Measurements from ENCODE around the gene MCTP2.
"Not testable (repeated sequence)": the region's sequence is repeated elsewhere in the genome, so short reads cannot be mapped to it uniquely, and the experiment has no call there.

The MCTP2 gene

DNA sequence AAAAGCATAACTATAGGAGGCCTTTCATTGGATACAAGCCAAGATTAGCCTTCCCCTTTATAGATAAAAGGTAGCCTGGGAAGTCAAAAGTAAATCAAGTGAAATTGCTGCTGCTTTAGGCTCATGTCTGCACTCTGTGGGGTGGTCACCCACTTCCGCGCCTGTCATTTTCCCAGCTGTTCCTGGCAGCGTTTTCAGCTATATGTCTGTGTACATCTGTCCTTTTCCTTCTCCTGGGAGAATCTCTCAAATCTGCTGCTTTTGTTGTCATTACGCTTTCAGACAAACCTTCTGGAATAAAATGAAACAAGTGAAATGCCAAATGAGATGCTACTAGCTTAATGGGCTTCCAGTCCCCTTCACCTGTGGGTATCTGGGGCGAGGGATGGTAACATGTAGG lies 211.8 kb downstream of the MCTP2 start:
- in situ Hi-C loops (cut with HindIII; ENCODE audit: low sequenced_read_pairs): no loop called here

DNA sequence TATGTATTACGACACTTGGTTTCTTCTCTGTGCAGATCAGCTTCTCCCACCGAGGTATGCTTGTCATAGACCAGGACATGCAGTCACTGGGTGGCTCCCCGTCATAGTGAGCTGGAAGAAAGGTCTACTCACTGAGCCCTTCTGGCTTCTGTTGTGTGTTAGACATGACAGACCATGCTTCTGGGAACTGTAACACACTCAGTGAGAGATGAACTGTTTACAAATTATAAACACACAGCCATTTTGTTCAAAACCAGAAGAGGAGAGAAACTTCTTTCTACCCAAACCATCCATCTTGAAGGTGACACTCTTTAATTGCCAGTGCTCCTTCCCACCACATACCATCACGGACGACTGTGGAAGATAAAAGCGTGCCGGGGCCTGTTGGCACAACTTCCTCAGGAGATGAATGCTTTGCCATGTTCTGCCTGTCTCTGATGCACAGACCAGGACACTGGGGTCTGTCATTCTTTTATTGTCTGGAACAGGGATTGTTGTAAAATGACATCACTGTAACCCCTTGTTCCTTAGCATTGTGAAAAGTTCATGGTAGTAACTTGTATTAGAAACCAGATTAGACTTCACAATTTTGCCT lies 214.3 kb downstream of the MCTP2 start:
- in situ Hi-C loops (cut with HindIII; ENCODE audit: low sequenced_read_pairs): no loop called here

DNA sequence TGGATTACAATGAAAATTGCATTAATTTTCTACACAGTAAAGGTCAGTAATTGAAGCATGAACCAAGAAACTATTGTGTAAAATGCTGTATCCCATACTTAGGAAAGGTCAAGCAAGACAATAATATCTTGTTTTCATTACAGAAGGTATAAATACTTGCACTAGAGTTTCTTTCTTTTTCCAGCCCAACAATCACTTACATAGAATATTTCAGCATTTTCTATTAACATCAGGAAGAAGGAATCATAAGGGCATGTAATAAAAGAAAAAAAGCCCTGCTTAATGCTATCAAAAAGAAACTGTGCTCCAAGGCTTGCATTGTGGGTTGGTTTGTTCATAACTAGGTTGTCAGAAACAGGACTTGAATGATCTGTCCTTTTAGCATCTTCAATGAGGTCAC lies 215.1 kb downstream of the MCTP2 start:
- in situ Hi-C loops (cut with HindIII; ENCODE audit: low sequenced_read_pairs): no loop called here

DNA sequence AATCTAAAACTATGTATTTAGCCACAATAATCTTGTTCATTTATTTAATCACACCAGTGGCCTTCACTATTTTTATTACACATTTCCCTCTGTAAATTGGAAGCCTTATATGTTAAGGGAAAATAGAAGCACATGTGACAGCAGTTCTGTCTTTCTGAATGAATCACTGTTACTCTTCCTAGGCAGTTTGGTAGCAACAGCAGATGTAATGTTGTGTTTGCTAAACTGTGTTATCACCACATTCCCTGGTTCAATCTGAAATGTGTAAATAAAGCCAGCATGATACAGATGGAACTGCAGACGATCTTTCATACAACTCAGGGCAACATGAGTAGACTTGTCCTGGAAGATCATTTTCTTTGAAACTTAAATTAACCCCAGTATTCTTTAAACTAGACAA lies 220.1 kb downstream of the MCTP2 start:
- in situ Hi-C loops (cut with HindIII; ENCODE audit: low sequenced_read_pairs): no loop called here

DNA sequence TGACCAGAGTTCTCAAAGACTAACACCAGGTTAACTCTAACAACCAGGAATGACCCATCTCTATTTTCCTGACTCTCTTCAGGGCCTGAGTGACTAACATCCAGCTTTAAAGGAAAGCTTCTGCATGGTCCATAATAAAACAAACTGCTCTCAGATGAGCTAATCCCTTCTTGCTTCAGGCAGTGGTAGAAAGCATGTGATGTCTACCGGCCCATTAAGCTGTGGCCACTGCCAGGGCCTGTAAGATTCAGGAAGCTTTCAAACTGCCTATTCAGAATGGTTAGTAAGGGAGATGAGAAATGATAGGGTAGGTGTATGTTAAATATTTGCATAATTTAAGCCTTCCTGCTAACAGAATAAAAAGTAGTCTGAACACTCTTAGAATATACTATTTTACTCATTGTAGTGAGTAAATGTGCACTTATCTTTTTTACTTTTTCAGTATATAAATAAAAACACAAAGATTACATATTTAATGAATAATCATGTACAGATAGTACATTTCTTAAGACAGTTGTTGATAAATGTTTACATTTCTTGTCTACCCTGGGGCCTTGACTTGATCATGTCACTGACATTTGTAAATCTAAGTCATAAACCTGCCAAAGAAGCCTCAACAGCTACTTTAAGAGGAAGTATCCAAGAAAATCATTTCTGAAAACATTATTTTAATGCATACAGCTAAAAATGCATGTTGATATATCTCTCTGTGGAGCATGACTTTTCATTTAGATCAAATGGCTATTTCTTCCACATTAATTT lies 222.0 kb downstream of the MCTP2 start:
- in situ Hi-C loops (cut with HindIII; ENCODE audit: low sequenced_read_pairs): no loop called here

DNA sequence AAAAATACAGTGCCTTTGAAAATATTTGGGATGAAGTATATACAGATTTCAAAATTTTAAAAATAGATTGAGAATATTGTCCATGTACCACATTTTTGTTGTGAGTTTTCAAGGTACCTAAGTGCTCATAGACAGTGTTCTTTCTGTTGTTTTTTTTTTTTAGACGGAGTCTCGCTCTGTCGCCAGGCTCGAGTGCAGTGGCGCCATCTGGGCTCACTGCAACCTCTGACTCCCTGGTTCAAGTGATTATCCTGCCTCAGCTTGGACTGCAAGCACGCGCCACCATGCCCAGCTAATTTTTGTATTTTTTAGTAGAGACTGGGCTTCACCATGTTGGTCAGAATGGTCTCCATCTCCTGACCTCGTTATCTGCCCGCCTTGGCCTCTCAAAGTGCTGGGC lies 223.9 kb downstream of the MCTP2 start:
- in situ Hi-C loops (cut with HindIII; ENCODE audit: low sequenced_read_pairs): no loop called here

DNA sequence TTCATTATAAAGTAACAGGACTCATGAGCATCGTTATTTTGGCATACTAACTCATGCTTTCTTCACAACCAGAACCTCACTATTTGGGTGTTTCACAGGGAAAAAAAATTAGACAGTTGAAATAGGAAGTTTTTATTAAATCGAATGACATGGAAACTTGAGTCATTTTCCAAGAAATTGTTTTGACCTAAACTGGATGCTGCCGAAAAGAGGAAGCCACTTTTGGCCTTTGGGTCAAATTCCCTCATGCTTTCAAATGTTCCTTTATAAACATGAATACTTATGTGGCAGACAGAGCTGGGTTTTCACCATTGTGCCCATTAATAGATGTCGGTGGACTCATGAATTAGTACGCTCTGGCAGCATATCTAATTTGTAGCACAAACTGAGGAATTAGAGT lies 224.9 kb downstream of the MCTP2 start:
- in situ Hi-C loops (cut with HindIII; ENCODE audit: low sequenced_read_pairs): no loop called here

DNA sequence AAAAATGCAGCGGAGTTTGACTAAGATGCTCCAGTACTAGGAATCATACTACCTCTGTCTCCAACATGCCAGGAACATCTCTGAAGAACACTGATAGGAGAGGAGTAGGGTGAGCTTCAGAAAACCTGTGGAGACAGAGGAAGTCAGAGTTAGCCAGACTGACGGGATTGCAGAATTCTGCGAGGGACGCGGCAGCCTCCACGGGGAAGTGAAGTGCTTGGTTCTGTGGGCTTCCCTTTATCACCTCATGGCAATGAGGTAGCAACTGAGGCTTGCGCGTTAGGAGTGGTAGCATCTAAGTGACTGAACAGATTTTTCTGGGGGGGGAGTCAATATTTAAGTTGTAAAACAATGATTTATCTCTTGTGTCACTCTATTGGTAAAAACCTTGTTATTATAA lies 226.3 kb downstream of the MCTP2 start:
- in situ Hi-C loops (cut with HindIII; ENCODE audit: low sequenced_read_pairs): no loop called here

DNA sequence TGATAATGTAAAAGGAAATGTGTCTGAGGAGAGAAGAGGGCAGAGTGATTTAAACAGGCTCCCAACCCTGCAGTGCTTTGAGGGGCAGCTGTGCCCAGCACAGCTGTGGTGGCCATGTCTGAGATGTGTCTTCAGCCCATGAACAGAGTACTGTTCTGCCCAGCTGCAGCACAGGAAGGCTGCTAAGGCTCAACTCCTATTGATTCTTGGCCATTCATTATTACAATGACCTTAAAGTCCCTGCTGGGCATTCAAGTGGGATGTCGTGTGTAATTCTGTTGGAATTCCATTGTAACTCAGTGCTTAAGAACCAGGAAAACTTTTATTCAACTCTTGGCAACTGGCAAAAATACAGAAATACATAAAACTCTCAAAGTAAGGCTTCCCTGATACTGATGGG lies 229.3 kb downstream of the MCTP2 start:
- in situ Hi-C loops (cut with HindIII; ENCODE audit: low sequenced_read_pairs): no loop called here

DNA sequence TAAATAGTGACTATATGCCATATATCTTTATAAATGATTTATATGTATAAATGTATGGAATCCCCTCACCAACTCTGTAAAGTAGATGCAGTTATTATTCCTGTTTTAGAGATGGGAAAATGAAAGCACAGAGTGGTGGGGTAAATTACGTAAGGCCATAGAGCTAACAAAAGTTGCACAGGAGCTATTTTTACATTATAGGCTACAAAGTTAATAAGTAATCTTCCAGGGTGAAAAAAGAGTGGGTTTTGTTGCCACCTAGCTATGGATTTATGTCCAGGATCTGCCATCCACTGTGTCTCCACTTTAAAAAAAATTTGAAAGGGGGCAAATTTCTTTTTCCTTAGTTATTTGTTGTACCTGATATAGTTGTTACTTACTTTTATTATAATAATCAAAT lies 235.7 kb downstream of the MCTP2 start:
- in situ Hi-C loops (cut with HindIII; ENCODE audit: low sequenced_read_pairs): no loop called here

DNA sequence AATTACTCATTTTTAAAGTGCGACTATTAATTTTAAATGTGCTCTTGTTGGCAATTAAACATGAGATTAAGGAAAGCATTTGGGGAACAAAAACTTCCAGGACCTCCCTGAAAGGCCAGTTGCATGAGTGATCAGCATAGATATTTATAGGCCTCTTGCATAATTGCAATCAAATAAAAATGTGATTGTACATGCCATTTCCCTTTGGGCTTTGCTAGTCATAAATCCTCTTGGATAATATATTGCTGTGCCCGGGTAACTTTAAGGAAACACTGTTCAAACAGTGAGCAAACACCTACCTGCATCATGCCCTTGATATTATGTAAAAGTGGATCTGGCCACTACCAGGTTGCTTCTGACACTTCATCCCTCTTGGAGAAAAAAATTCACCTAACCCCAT lies 239.1 kb downstream of the MCTP2 start:
- in situ Hi-C loops (cut with HindIII; ENCODE audit: low sequenced_read_pairs): no loop called here

DNA sequence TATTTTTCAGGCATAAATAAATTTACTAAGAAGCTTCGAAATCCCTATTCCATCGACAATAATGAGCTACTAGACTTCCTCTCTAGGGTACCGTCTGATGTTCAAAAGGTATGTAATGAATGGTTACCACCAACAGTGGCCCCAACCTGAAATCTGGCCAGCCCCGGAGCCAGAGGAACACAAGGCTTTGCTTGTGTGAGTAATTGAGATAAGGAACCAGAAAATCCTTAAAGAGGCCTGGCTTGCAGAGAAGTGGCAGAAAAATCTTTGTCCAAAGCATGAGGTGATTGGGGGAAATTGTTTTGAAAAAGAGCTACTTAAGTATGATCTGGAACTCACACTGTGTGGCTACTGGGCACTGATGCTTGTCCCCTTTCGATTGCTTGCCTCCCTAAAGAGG lies 245.3 kb downstream of the MCTP2 start:
- in situ Hi-C loops (cut with HindIII; ENCODE audit: low sequenced_read_pairs): no loop called here

DNA sequence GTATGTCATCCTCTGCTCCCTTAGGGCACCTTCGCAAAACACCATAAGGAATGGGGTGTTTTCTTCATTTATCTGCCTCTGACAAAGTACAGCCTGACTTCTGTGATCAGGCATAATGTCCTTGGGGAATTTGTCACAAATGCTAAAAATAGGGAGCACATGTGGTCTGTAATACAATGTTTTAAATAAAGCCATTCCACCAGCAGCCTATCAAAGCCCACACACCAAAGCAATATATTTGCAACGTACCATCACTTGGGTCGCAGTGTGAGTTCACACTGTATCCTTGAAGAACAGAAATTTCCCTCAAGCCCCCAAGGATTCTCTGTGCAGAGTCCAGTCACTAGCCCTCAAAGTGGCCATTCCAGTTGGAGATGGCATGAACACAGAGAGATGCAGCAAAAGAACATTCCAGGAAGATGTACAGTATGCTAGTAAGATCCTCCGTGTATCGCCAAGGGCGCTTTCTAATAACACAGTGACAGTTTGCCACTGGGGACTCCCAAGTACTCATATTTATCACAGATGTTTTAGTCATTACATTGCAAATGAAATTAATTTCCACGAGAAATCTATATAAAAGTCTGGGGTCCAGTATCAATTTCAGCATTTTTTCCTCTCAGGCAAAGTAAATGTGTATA lies 246.7 kb downstream of the MCTP2 start:
- in situ Hi-C loops (cut with HindIII; ENCODE audit: low sequenced_read_pairs): no loop called here

DNA sequence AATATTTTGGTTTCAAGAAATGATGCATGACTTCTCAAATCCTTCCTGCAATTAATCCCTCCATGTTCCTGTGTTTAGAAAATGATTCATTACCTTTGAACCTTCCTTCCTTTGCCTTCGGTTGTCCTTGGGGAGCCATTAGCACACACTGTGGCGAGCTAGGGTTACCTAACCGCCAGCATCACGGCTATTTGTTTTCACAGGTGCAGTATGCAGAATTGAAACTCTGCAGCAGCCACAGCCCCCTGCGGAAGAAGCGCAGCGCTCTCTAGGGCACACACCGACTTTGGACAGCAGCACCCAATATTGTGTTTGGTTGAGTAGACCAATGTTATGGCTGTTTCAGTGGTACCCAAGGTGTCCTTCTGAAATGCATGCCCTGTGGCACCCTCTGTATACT lies 247.4 kb downstream of the MCTP2 start:
- in situ Hi-C loops (cut with HindIII; ENCODE audit: low sequenced_read_pairs): no loop called here

DNA sequence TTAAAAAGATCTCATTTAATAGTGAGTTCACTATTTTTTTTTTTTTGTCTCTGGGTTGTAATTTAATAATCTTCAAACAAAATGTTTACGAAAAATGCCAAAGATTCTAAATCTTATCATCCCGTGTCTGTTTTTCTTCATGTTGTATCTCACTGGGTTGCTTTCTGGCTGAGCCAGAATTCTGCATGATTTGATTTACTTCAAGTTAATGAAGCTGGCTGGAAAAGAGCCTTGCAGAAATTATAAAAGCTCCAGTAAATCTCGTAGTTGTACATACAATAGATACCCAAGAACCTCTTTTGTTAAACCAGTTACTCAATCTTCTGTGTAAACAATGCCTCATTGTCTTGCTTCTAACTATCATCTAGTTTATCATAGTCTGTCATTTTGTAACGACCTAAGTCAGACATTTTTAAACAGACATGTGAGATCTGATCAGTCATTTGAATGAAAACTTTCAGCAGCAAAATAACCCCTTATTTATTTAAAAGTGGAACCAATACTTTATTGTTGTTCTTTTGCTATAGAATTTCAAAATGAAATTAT lies 249.0 kb downstream of the MCTP2 start:
- in situ Hi-C loops (cut with HindIII; ENCODE audit: low sequenced_read_pairs): no loop called here

DNA sequence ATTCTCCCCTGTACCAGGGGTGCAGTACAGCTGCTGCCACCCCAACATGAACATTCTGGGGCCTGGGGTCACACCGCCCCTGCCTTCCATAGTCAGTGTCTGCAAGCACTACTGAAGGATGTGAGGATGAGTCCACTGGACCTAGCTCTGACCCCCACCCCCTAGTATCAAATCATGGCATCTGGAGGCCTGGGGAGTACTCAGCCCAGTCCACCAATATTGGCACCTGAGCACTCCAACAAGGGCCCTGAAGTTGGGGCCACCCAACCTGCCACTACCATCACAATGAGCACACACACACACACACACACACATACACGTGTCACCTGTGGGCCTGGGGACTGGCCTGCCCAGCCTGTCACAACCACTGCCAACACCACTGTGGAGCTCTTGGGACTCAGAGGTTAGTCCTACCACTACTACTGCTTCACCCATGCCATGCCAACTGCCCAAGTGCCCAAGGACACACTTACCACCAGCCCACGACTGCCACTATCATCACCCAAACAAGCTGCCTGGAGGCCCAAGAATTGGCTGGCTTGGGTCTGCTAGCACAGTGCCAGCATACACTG lies 253.9 kb downstream of the MCTP2 start:
- in situ Hi-C loops (cut with HindIII; ENCODE audit: low sequenced_read_pairs): no loop called here

DNA sequence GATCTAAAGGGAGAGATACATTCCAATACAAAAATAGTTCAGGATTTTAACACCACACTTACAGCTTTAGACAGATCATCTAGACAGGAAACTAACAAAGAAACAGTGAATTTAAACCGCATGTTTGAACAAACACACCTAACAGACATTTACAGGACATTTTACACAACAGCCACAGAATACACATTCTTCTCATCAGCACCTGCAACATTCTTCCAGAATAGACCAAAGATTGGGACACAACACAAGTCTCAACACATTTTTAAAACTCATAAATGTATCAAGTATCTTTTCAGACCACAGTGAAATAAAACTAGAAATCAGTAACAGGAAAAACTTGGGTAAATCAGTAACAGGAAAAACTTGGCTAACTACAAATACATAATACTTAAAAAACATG lies 256.3 kb downstream of the MCTP2 start:
- in situ Hi-C loops (cut with HindIII; ENCODE audit: low sequenced_read_pairs): no loop called here

DNA sequence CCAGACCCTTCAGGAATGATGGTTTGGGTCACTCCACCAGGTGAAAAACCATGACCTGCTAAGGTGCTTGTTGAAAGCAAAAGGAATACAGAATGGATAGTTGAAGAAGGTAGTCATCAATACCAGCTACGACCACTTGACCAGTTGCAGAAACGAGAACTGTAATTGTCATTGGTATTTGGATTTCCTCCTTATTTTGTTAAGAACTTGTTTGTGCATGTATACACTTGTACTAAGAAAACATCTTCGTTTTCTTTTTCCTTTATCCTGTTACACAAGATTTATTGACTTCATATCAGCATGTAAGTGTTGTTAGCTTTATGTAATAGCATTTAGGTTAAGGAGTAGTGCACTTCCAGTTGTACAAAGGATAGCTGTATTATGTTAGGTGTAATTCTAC lies 261.8 kb downstream of the MCTP2 start:
- in situ Hi-C loops (cut with HindIII; ENCODE audit: low sequenced_read_pairs): no loop called here

DNA sequence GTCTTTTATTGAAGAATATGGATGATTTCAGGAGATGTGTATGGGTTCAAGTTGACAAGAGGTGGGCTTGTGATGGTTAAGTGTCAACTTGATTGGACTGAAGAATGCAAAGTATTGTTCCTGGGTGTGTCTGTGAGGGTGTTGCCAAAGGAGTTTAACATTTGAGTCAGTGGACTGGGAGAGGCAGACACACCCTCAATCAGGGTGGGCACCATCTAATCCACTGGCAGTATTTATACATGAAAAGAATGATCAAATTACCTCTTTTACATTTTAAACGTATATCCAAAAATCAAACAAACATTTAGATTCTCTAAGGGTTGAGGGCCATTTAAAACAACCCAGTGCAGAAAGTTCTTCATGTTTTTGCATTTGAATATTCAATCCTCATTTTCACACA lies 262.2 kb downstream of the MCTP2 start:
- in situ Hi-C loops (cut with HindIII; ENCODE audit: low sequenced_read_pairs): not testable (repeated sequence)

DNA sequence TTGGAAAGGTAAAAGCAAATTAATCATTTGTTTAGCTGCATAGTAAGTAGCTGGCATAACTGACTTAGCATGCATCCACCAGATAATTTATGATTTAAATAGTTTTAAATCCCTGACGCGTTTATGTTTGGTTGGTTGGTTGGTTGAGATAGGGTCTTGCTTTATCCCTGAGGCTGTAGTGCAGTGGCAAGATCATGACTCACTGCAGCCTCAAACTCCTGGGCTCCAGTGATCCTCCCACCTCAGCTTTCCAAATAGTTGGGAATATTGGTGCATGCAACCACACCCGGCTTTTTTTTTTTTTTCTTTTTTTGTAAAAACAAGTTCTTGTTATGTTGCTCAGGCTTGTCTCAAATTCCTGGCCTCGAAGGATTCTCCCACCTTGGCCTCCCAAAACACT lies 263.4 kb downstream of the MCTP2 start:
- in situ Hi-C loops (cut with HindIII; ENCODE audit: low sequenced_read_pairs): no loop called here

DNA sequence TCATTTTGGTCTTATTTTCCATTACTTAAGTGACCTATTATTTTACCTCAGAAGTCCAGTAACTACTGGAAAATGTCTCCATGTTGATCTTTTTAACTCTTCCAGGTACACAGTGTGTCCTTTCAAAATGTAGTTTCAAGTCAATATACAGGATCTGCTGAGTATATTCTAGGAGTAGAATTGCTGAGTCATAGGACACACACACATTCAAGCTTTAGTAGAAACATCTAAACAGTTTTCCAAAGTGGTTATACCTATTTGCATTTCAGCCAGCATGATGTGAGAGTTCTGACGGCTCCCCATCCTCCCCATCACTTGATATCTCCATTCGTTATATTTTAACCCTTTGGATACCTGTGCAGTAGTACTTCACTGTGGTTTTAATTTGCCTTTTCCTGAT lies 271.9 kb downstream of the MCTP2 start:
- in situ Hi-C loops (cut with HindIII; ENCODE audit: low sequenced_read_pairs): no loop called here

DNA sequence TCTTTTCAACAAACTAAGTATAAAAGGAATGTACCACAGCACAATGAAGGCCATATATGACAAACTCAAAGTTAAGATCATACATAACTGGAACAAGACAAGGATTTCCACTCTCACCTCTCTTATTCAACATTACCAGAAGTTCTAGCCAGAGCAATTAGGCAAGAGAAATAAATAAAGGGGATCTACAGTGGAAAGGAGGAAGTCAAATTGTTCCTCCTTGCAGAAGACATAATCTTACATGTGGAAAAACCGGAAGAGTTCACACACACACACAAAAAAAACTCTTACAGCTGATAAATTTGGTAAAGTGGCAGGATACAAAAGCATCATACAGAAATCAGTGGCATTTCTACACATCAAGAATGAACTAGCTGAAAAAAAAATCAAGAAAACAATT lies 277.9 kb downstream of the MCTP2 start:
- in situ Hi-C loops (cut with HindIII; ENCODE audit: low sequenced_read_pairs): no loop called here
